Measurements from ENCODE around the gene GAK. TPM values are rescaled to one million over a fixed set of nuclear protein-coding genes. Genes with fewer than 3 reads are reported as not detected.

The GAK gene
- total RNA-seq, 1 experiment from 2014 or later, result 86.6 TPM

DNA sequence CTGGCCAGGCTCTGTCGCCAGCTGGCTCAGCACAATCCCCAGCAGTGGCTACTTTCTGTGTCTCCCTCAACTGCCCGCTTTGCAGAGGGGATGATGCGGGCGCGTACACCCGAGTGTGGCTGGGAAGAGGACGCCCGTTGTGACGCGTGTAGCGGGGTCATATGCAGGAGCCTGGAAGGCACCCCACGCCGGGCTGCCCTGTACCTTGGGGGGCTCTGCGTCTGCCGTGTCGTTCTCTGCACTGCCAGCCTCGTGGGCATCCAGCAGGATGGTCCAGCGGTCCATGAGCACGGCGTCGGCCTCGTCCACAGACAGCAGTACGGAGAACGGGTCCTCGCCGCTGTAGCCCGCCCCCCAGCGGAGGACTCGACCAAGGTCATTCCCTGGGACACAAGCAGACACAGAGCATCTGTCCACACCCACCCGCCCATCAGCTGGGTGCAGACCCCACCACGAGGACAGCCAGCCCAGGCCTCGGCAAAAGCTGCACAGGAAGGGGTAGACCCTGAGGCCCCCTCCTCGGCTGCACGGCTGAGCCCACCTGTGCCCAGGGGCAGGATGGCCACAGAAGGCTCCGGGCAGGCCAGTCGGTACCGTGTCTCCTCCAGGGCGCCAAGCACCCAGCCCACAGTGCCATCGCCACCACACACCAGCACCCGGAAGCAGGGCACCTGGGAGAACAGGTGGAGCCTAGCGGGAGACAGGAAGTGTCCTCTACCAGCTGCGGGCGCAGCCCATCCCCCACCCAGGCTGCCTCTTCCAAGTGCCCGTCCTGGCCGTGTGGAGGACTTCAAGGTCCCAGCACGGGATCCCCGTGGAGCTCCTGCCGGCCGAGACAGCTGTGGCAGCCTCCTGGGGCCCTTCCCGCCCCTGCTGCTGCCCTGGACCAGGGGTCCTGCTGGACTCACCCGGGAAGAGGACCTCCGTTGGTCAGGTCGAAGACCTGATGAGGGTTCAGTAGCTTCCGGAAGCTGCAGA lies 30.4 kb upstream of the GAK start:
- in situ Hi-C loops (cut with HindIII; ENCODE audit: low pct_unique_long_range_greater_than_20kb, low sequenced_read_pairs), result no loop called here
- TF ChIP-seq TCF7L2 (IDR thresholded peaks at IDR 0.05; ENCODE audit: low read depth, low read length) (no peak), SIN3A (IDR thresholded peaks at IDR 0.05; ENCODE audit: borderline replicate concordance, insufficient read depth, low read depth, low read length) (no peak), POLR2AphosphoS5 (IDR thresholded peaks at IDR 0.05; ENCODE audit: low read depth, low read length) (no peak)
- TF ChIP-seq, protein P1, sequence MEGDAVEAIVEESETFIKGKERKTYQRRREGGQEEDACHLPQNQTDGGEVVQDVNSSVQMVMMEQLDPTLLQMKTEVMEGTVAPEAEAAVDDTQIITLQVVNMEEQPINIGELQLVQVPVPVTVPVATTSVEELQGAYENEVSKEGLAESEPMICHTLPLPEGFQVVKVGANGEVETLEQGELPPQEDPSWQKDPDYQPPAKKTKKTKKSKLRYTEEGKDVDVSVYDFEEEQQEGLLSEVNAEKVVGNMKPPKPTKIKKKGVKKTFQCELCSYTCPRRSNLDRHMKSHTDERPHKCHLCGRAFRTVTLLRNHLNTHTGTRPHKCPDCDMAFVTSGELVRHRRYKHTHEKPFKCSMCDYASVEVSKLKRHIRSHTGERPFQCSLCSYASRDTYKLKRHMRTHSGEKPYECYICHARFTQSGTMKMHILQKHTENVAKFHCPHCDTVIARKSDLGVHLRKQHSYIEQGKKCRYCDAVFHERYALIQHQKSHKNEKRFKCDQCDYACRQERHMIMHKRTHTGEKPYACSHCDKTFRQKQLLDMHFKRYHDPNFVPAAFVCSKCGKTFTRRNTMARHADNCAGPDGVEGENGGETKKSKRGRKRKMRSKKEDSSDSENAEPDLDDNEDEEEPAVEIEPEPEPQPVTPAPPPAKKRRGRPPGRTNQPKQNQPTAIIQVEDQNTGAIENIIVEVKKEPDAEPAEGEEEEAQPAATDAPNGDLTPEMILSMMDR (IDR thresholded peaks at IDR 0.05), result no peak
- TF ChIP-seq, protein P2, sequence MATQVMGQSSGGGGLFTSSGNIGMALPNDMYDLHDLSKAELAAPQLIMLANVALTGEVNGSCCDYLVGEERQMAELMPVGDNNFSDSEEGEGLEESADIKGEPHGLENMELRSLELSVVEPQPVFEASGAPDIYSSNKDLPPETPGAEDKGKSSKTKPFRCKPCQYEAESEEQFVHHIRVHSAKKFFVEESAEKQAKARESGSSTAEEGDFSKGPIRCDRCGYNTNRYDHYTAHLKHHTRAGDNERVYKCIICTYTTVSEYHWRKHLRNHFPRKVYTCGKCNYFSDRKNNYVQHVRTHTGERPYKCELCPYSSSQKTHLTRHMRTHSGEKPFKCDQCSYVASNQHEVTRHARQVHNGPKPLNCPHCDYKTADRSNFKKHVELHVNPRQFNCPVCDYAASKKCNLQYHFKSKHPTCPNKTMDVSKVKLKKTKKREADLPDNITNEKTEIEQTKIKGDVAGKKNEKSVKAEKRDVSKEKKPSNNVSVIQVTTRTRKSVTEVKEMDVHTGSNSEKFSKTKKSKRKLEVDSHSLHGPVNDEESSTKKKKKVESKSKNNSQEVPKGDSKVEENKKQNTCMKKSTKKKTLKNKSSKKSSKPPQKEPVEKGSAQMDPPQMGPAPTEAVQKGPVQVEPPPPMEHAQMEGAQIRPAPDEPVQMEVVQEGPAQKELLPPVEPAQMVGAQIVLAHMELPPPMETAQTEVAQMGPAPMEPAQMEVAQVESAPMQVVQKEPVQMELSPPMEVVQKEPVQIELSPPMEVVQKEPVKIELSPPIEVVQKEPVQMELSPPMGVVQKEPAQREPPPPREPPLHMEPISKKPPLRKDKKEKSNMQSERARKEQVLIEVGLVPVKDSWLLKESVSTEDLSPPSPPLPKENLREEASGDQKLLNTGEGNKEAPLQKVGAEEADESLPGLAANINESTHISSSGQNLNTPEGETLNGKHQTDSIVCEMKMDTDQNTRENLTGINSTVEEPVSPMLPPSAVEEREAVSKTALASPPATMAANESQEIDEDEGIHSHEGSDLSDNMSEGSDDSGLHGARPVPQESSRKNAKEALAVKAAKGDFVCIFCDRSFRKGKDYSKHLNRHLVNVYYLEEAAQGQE (IDR thresholded peaks at IDR 0.05; ENCODE audit: insufficient read depth in 1 of 2, low read depth in 2 of 2, low read length in 1 of 2), result no peak
- Histone ChIP-seq H3K9me3 (ENCODE audit: control insufficient read depth, insufficient read depth, low read depth, low read length) (no peaks in the 10 kb centered on the region), H3K4me3 (ENCODE audit: low read depth in 2 of 2, low read length in 2 of 2) (no peak overlapping the region), H3K27ac (ENCODE audit: low read length) (no peak overlapping the region), H3K36me3 (ENCODE audit: control insufficient read depth, insufficient read depth, low read length) (no peaks in the 10 kb centered on the region), H3K4me1 (ENCODE audit: control insufficient read depth, insufficient read depth, low read length) (no peaks in the 10 kb centered on the region), H3K27me3 (ENCODE audit: control insufficient read depth, insufficient read depth, low read length) (no peaks in the 10 kb centered on the region)
- ChIA-PET CTCF (interaction anchor here (0.6 kb wide), 1 partner anchor 76 kb away, joined by 3 read pairs; no protein-coding TSS in a partner anchor), POLR2A (no interaction called here)
- intact Hi-C loops (cut with micrococcal nuclease; ENCODE audit: unreplicated experiment), result no loop called here
- no peak for ATAC-seq
- BruUV-seq (replicated peaks), result no TSS peak
- DNase-seq (ENCODE audit: low read depth, low spot score), result no peak

DNA sequence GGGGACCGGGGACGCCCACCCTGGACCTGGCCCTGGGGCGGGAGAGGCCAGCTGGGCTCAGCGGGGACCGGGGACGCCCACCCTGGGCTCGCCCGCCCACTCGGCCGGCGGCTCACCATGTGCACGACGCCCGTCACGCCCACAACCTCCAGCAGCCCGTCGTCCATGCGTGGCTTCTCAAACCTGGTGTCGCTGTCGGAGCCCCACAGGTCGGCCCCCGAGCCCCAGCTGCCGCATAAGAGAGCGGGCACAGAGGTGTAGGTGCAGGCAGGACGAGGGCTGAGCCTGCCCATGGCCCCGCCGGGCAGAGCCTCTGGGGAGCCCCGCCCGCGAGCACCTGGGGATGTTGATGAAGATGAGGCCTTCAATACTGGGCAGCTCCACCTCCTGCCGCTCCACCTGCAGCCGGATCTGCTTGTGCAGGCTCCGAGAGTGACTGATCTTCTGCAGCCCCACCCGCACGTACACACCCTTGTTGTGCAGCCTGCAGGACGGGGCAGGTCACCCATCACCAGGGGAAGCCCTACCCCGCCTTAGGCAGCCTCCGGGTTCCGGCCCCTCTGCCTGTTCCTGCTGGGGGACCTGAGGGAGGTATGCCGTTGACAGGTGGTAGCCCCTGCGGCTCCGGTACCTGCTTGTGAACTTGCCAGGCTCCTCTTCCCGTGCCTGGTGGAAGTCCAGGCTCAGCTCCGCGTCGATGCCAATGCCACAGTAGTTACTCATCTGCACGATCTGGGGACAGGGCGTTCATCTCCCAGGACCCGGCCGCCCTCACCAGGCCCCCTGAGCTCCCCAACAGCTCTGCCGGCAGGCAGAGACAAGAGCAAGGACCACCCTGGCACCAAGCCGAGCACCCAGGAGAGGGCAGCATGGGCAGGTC lies 29.5 kb upstream of the GAK start:
- ATAC-seq, result no peak
- TF ChIP-seq POLR2AphosphoS5 (IDR thresholded peaks at IDR 0.05; ENCODE audit: low read depth, low read length), result no peak
- TF ChIP-seq, protein P1 (IDR thresholded peaks at IDR 0.05), result no peak
- TF ChIP-seq TCF7L2 (IDR thresholded peaks at IDR 0.05; ENCODE audit: low read depth, low read length), result no peak
- TF ChIP-seq, protein P2 (IDR thresholded peaks at IDR 0.05; ENCODE audit: insufficient read depth in 1 of 2, low read depth in 2 of 2, low read length in 1 of 2), result no peak
- TF ChIP-seq SIN3A (IDR thresholded peaks at IDR 0.05; ENCODE audit: borderline replicate concordance, insufficient read depth, low read depth, low read length), result no peak
- H3K4me3 ChIP-seq (ENCODE audit: low read depth in 2 of 2, low read length in 2 of 2), result no peak overlapping the region
- intact Hi-C loops (cut with micrococcal nuclease; ENCODE audit: unreplicated experiment) (no loop called here), in situ Hi-C loops (cut with HindIII; ENCODE audit: low pct_unique_long_range_greater_than_20kb, low sequenced_read_pairs) (no loop called here)
- BruUV-seq (replicated peaks), result no TSS peak
- DNase-seq (ENCODE audit: low read depth, low spot score), result no peak
- no peaks in the 10 kb centered on the region for H3K27me3 ChIP-seq (ENCODE audit: control insufficient read depth, insufficient read depth, low read length)
- no peaks in the 10 kb centered on the region for H3K36me3 ChIP-seq (ENCODE audit: control insufficient read depth, insufficient read depth, low read length)
- H3K27ac ChIP-seq (ENCODE audit: low read length), result no peak overlapping the region
- CTCF ChIA-PET, result interaction anchor here (0.6 kb wide), 1 partner anchor 77 kb away, joined by 3 read pairs; no protein-coding TSS in a partner anchor
- no peaks in the 10 kb centered on the region for H3K9me3 ChIP-seq (ENCODE audit: control insufficient read depth, insufficient read depth, low read depth, low read length)
- no peaks in the 10 kb centered on the region for H3K4me1 ChIP-seq (ENCODE audit: control insufficient read depth, insufficient read depth, low read length)
- POLR2A ChIA-PET, result no interaction called here

Data from Panc1 (cell line).